HEK293 (cell line): ENCODE data around the gene PPP1R18.
A peak's percentile ranks its signal among the peaks of the same experiment; 100 is the strongest.
"Not testable (repeated sequence)": the region's sequence is repeated elsewhere in the genome, so short reads cannot be mapped to it uniquely, and the experiment has no call there.

ENCODE experiments used
- CTCF ChIA-PET: fragments of 350-600 bp; formaldehyde crosslinking; extraction: SDS; loops from one replicate; lab custom pipeline; 2021; ENCODE audit warnings: antibody characterized with exemption; lab: Yijun Ruan, JAX
- POLR2A ChIA-PET: fragments of 300-600 bp; formaldehyde crosslinking; extraction: SDS; loops from one replicate; lab custom pipeline; 2020; ENCODE audit warnings: antibody characterized with exemption, inconsistent platforms; lab: Yijun Ruan, JAX
- H3K27ac ChIP-seq: fragments of 200-500 bp; sonication (Bioruptor generic); 2 replicates; pipeline ENCODE4 v1.5.1; 2014; ENCODE audit warnings: low read depth, low read length, control low read depth, inconsistent platforms; ENCODE audit errors: extremely low read depth
- H3K36me3 ChIP-seq, 2 experiments: fragments of 200-500 bp in 1 of 2; sonication (Bioruptor generic) in 1 of 2; 1 replicate in 1 of 2; 2 replicates in 1 of 2; pipeline ENCODE4 v1.5.1; 2014 to 2017; ENCODE audit warnings: inconsistent platforms in 2 of 2, low read length in 2 of 2; ENCODE audit not compliant: control insufficient read depth in 2 of 2, insufficient read depth in 1 of 2
- H3K4me1 ChIP-seq: fragments of 200-500 bp; sonication (Bioruptor generic); 2 replicates; pipeline ENCODE4 v1.5.1; 2014; ENCODE audit warnings: mild to moderate bottlenecking, low read length, inconsistent platforms; ENCODE audit not compliant: control insufficient read depth, insufficient read depth
- H3K4me3 ChIP-seq: 2 replicates; pipeline ENCODE4 v1.5.1; 2011; ENCODE audit warnings: low read depth, mild to moderate bottlenecking, control low read depth, low read length, moderate library complexity
- H3K9me3 ChIP-seq: fragments of 200-500 bp; sonication (Bioruptor generic); 2 replicates; pipeline ENCODE4 v1.5.1; 2014; ENCODE audit warnings: low read depth, low read length, inconsistent platforms; ENCODE audit not compliant: control insufficient read depth, insufficient read depth
- EGR2 ChIP-seq: fragments of 450-650 bp; formaldehyde crosslinking; IDR thresholded peaks from 2 replicates; pipeline ENCODE4 v1.5.1; 2016; ENCODE audit warnings: low read depth, missing biosample characterization, missing genetic modification characterization
- FEZF1 ChIP-seq: fragments of 450-650 bp; formaldehyde crosslinking; IDR thresholded peaks from 2 replicates; pipeline ENCODE4 v1.5.1; 2016; ENCODE audit warnings: missing biosample characterization, missing genetic modification characterization
- GLIS2 ChIP-seq: fragments of 450-650 bp; formaldehyde crosslinking; IDR thresholded peaks from 2 replicates; pipeline ENCODE4 v1.5.1; 2016; ENCODE audit warnings: missing biosample characterization, missing genetic modification characterization
- KLF1 ChIP-seq: fragments of 450-650 bp; formaldehyde crosslinking; IDR thresholded peaks from 2 replicates; pipeline ENCODE4 v1.5.1; 2016; ENCODE audit warnings: missing biosample characterization, missing genetic modification characterization
- KLF9 ChIP-seq: fragments of 450-650 bp; formaldehyde crosslinking; IDR thresholded peaks from 2 replicates; pipeline ENCODE4 v1.5.1; 2016; ENCODE audit warnings: missing biosample characterization, missing genetic modification characterization, low read depth
- SP3 ChIP-seq: fragments of 450-650 bp; formaldehyde crosslinking; IDR thresholded peaks from 2 replicates; pipeline ENCODE4 v1.5.1; 2016; ENCODE audit warnings: missing biosample characterization, missing genetic modification characterization
- SP7 ChIP-seq: fragments of 450-650 bp; formaldehyde crosslinking; IDR thresholded peaks from 2 replicates; pipeline ENCODE4 v1.5.1; 2016; ENCODE audit warnings: missing biosample characterization, missing genetic modification characterization
- ZBTB17 ChIP-seq: fragments of 450-650 bp; formaldehyde crosslinking; IDR thresholded peaks from 2 replicates; pipeline ENCODE4 v1.5.1; 2016; ENCODE audit warnings: missing biosample characterization, missing genetic modification characterization
- ZBTB21 ChIP-seq: fragments of 450-650 bp; formaldehyde crosslinking; IDR thresholded peaks from 2 replicates; pipeline ENCODE4 v1.5.1; 2017; ENCODE audit warnings: missing biosample characterization, missing genetic modification characterization
- ZNF114 ChIP-seq: fragments of 450-650 bp; formaldehyde crosslinking; IDR thresholded peaks from 2 replicates; pipeline ENCODE4 v1.5.0; 2017; ENCODE audit warnings: missing biosample characterization, missing genetic modification characterization
- ZNF335 ChIP-seq: fragments of 450-650 bp; formaldehyde crosslinking; conservative IDR thresholded peaks from 2 replicates; pipeline ENCODE4 v1.5.1; 2016; ENCODE audit warnings: missing biosample characterization, missing genetic modification characterization
- ZNF366 ChIP-seq: fragments of 450-650 bp; formaldehyde crosslinking; conservative IDR thresholded peaks from 2 replicates; pipeline ENCODE4 v1.5.1; 2016; ENCODE audit warnings: missing biosample characterization, missing genetic modification characterization
- ZNF394 ChIP-seq: fragments of 450-650 bp; formaldehyde crosslinking; IDR thresholded peaks from 2 replicates; pipeline ENCODE4 v1.5.1; 2016; ENCODE audit warnings: missing biosample characterization, missing genetic modification characterization, mild to moderate bottlenecking, moderate library complexity, borderline replicate concordance
- ZNF600 ChIP-seq: fragments of 450-650 bp; formaldehyde crosslinking; IDR thresholded peaks from 2 replicates; pipeline ENCODE4 v1.5.1; 2016; ENCODE audit warnings: missing biosample characterization, missing genetic modification characterization
- ZNF629 ChIP-seq: fragments of 450-650 bp; formaldehyde crosslinking; IDR thresholded peaks from 2 replicates; pipeline ENCODE4 v1.5.1; 2017; ENCODE audit warnings: missing biosample characterization, missing genetic modification characterization
- TF ChIP-seq, protein P1 (sequence below): fragments of 450-650 bp; IDR thresholded peaks from 2 replicates; pipeline ENCODE4 v1.5.1; 2018; ENCODE audit warnings: missing biosample characterization, missing genetic modification characterization
- TF ChIP-seq, protein P2 (sequence below): fragments of 450-650 bp; formaldehyde crosslinking; IDR thresholded peaks from 2 replicates; pipeline ENCODE4 v1.5.1; 2016; ENCODE audit warnings: missing biosample characterization, missing genetic modification characterization
- TF ChIP-seq, protein P3 (sequence below): fragments of 450-650 bp; formaldehyde crosslinking; IDR thresholded peaks from 2 replicates; pipeline ENCODE4 v1.5.1; 2016; ENCODE audit warnings: missing biosample characterization, missing genetic modification characterization
- TF ChIP-seq, protein P4 (sequence below): fragments of 450-650 bp; formaldehyde crosslinking; IDR thresholded peaks from 2 replicates; pipeline ENCODE4 v1.5.1; 2016; ENCODE audit warnings: missing biosample characterization, missing genetic modification characterization
- TF ChIP-seq, protein P5 (sequence below): fragments of 450-650 bp; formaldehyde crosslinking; IDR thresholded peaks from 2 replicates; pipeline ENCODE4 v1.5.1; 2016; ENCODE audit warnings: missing biosample characterization, missing genetic modification characterization, low read depth
- TF ChIP-seq, protein P6 (sequence below): fragments of 450-650 bp; formaldehyde crosslinking; IDR thresholded peaks from 2 replicates; pipeline ENCODE4 v1.5.1; 2016; ENCODE audit warnings: missing biosample characterization, missing genetic modification characterization

PPP1R18 gene

DNA sequence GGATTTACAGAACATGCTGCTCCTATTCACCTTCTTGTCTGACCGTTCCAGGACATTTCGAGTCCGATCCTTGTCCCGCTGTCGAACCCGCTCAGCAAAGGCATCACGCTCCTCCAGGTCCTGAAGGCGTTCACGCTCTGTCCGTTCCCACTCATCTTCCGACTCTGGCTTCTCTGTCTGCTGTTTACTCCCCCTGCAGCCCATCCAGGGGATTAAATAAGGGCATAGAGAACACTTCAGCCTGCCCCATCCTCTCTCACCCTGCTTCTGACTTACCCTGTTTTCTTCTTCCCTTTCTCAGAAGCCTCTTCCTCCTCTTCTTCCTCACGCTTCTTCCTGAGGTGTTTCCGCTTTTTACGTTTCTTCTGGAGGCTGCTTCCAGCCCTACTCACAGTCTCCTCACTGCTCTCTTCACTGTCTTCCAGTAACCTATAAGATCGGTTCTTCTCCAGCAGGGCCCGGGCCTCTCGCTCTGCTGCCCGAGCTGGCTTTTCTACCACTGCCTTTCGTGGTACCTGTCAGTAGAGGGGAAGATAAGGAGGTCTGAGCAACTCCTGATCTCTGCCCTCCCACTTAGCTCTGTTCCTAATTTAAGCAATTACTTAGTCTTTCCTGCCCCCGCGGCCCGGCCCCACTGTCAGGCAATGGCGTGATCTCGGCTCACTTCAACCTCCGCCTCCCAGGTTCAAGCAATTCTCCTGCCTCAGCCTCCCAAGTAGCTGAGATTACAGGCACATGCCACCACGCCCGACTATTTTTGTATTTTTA lies 15.5 kb downstream of the PPP1R18 start:
- Histone ChIP-seq H3K27ac (no peak overlapping the region), H3K36me3 (peaks cover 34 to 39% of the 10 kb centered on the region in 2 experiments), H3K4me1 (0 out of 2 replicates have a peak, but pooled peaks cover 3% of the 10 kb centered on the region), H3K9me3 (no peaks in the 10 kb centered on the region), H3K4me3 (no peak overlapping the region)
- TF ChIP-seq ZNF600 (tag by site-specific recombination) (peak; percentile 45; the same call in 1 of the 2 replicates), EGR2 (tag by site-specific recombination) (0 out of 2 replicates have a peak, but pooled peaks have one; percentile 32), ZNF114 (tag by site-specific recombination) (no peak), FEZF1 (no peak)
- TF ChIP-seq, protein P1, sequence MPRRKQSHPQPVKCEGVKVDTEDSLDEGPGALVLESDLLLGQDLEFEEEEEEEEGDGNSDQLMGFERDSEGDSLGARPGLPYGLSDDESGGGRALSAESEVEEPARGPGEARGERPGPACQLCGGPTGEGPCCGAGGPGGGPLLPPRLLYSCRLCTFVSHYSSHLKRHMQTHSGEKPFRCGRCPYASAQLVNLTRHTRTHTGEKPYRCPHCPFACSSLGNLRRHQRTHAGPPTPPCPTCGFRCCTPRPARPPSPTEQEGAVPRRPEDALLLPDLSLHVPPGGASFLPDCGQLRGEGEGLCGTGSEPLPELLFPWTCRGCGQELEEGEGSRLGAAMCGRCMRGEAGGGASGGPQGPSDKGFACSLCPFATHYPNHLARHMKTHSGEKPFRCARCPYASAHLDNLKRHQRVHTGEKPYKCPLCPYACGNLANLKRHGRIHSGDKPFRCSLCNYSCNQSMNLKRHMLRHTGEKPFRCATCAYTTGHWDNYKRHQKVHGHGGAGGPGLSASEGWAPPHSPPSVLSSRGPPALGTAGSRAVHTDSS (tag by site-specific recombination), result peak; percentile 34; the same call in 1 of the 2 replicates
- TF ChIP-seq, protein P2, sequence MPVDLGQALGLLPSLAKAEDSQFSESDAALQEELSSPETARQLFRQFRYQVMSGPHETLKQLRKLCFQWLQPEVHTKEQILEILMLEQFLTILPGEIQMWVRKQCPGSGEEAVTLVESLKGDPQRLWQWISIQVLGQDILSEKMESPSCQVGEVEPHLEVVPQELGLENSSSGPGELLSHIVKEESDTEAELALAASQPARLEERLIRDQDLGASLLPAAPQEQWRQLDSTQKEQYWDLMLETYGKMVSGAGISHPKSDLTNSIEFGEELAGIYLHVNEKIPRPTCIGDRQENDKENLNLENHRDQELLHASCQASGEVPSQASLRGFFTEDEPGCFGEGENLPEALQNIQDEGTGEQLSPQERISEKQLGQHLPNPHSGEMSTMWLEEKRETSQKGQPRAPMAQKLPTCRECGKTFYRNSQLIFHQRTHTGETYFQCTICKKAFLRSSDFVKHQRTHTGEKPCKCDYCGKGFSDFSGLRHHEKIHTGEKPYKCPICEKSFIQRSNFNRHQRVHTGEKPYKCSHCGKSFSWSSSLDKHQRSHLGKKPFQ (tag by site-specific recombination), result 0 out of 2 replicates have a peak, but pooled peaks have one; percentile 32
- TF ChIP-seq, protein P3, sequence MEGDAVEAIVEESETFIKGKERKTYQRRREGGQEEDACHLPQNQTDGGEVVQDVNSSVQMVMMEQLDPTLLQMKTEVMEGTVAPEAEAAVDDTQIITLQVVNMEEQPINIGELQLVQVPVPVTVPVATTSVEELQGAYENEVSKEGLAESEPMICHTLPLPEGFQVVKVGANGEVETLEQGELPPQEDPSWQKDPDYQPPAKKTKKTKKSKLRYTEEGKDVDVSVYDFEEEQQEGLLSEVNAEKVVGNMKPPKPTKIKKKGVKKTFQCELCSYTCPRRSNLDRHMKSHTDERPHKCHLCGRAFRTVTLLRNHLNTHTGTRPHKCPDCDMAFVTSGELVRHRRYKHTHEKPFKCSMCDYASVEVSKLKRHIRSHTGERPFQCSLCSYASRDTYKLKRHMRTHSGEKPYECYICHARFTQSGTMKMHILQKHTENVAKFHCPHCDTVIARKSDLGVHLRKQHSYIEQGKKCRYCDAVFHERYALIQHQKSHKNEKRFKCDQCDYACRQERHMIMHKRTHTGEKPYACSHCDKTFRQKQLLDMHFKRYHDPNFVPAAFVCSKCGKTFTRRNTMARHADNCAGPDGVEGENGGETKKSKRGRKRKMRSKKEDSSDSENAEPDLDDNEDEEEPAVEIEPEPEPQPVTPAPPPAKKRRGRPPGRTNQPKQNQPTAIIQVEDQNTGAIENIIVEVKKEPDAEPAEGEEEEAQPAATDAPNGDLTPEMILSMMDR (tag by site-specific recombination), result peak; percentile 50
- ChIA-PET POLR2A (interaction anchor here (0.6 to 2.7 kb wide), 3 partner anchors 57 to 181 kb away, joined by 3 to 39 read pairs (median 5); no protein-coding TSS in a partner anchor), CTCF (interaction anchor here (1.0 to 19.6 kb wide), 6 partner anchors 10 to 412 kb away, joined by 3 to 692 read pairs (median 10); partner anchors contain the start of genes MDC1 and TUBB)

DNA sequence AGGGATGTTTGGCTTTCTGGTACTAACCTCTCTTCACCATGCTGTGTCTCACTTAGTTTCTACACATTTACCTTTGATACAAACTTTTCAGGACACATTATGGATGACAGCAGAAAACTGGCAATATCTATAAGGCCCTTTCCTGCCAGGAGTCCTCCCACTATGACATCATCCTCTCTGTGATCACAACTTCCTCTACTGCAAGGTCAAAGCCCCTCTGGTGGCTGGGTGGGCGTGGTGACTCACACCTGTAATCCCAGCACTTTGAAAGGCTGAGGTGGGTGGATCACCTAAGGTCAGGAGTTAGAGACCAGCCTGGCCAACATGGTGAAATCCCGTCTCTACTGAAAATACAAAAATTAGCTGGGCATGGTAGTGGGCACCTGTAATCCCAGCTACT lies 20.1 kb downstream of the PPP1R18 start:
- H3K4me1 ChIP-seq, H3K9me3 ChIP-seq, H3K4me3 ChIP-seq, H3K27ac ChIP-seq: not testable (repeated sequence)
- ChIA-PET CTCF (interaction anchor here (0.6 to 1.4 kb wide), 2 partner anchors 13 to 194 kb away, joined by 3 to 4 read pairs; no protein-coding TSS in a partner anchor), POLR2A (interaction anchor here (0.7 to 1.4 kb wide), 2 partner anchors 52 to 55 kb away, joined by 3 to 4 read pairs; no protein-coding TSS in a partner anchor)
- peaks cover 60 to 81% of the 10 kb centered on the region in 2 experiments for H3K36me3 ChIP-seq
- TF ChIP-seq ZNF629 (peak; percentile 86), ZNF394 (tag by site-specific recombination) (peak; percentile 36; the same call in 1 of the 2 replicates), SP3 (tag by site-specific recombination) (0 out of 2 replicates have a peak, but pooled peaks have one; percentile 33), ZNF366 (peak; percentile 54; the same call in 1 of the 2 replicates), KLF9 (tag by site-specific recombination) (peak; percentile 58; the same call in 1 of the 2 replicates), ZBTB21 (tag by site-specific recombination) (peak; percentile 76), EGR2 (tag by site-specific recombination) (peak; percentile 87), ZBTB17 (tag by site-specific recombination) (peak; percentile 51; the same call in 1 of the 2 replicates), ZNF335 (tag by site-specific recombination) (peak; percentile 97), KLF1 (tag by site-specific recombination) (peak; percentile 40), GLIS2 (tag by site-specific recombination) (0 out of 2 replicates have a peak, but pooled peaks have one; percentile 22), SP7 (peak; percentile 70; the same call in 1 of the 2 replicates)
- TF ChIP-seq, protein P4, sequence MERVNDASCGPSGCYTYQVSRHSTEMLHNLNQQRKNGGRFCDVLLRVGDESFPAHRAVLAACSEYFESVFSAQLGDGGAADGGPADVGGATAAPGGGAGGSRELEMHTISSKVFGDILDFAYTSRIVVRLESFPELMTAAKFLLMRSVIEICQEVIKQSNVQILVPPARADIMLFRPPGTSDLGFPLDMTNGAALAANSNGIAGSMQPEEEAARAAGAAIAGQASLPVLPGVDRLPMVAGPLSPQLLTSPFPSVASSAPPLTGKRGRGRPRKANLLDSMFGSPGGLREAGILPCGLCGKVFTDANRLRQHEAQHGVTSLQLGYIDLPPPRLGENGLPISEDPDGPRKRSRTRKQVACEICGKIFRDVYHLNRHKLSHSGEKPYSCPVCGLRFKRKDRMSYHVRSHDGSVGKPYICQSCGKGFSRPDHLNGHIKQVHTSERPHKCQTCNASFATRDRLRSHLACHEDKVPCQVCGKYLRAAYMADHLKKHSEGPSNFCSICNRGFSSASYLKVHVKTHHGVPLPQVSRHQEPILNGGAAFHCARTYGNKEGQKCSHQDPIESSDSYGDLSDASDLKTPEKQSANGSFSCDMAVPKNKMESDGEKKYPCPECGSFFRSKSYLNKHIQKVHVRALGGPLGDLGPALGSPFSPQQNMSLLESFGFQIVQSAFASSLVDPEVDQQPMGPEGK, result 0 out of 2 replicates have a peak, but pooled peaks have one; percentile 28
- TF ChIP-seq, protein P5, sequence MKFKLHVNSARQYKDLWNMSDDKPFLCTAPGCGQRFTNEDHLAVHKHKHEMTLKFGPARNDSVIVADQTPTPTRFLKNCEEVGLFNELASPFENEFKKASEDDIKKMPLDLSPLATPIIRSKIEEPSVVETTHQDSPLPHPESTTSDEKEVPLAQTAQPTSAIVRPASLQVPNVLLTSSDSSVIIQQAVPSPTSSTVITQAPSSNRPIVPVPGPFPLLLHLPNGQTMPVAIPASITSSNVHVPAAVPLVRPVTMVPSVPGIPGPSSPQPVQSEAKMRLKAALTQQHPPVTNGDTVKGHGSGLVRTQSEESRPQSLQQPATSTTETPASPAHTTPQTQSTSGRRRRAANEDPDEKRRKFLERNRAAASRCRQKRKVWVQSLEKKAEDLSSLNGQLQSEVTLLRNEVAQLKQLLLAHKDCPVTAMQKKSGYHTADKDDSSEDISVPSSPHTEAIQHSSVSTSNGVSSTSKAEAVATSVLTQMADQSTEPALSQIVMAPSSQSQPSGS (tag by site-specific recombination), result peak; percentile 91
- TF ChIP-seq, protein P6, sequence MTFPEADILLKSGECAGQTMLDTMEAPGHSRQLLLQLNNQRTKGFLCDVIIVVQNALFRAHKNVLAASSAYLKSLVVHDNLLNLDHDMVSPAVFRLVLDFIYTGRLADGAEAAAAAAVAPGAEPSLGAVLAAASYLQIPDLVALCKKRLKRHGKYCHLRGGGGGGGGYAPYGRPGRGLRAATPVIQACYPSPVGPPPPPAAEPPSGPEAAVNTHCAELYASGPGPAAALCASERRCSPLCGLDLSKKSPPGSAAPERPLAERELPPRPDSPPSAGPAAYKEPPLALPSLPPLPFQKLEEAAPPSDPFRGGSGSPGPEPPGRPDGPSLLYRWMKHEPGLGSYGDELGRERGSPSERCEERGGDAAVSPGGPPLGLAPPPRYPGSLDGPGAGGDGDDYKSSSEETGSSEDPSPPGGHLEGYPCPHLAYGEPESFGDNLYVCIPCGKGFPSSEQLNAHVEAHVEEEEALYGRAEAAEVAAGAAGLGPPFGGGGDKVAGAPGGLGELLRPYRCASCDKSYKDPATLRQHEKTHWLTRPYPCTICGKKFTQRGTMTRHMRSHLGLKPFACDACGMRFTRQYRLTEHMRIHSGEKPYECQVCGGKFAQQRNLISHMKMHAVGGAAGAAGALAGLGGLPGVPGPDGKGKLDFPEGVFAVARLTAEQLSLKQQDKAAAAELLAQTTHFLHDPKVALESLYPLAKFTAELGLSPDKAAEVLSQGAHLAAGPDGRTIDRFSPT (tag by site-specific recombination), result peak; percentile 40; the same call in 1 of the 2 replicates
